Duodenal mucosa (tissue), 2 donors: Measurements from ENCODE around the gene NFX1.
A peak's percentile ranks its signal among the peaks of the same experiment; 100 is the strongest.

ENCODE experiments used
- H3K27ac ChIP-seq: one replicate; pipeline ENCODE4 v1.7.0; 2013; ENCODE audit warnings: low read depth, low read length
- H3K27me3 ChIP-seq, 2 donors: one replicate each; pipeline ENCODE4 v1.7.0; 2013; ENCODE audit warnings: low read length in 2 of 2, control low read depth in 1 of 2; ENCODE audit not compliant: insufficient read depth in 2 of 2, control insufficient read depth in 1 of 2
- H3K36me3 ChIP-seq, 2 donors: one replicate each; pipeline ENCODE4 v1.7.0; 2013; ENCODE audit warnings: low read length in 2 of 2, control low read depth in 1 of 2; ENCODE audit not compliant: insufficient read depth in 2 of 2, control insufficient read depth in 1 of 2
- H3K4me1 ChIP-seq, 2 donors: one replicate each; pipeline ENCODE4 v1.7.0; 2013; ENCODE audit warnings: low read length in 2 of 2, control low read depth in 1 of 2; ENCODE audit not compliant: insufficient read depth in 2 of 2, control insufficient read depth in 1 of 2
- H3K4me3 ChIP-seq, 2 donors: one replicate each; pipeline ENCODE4 v1.7.0; 2013; ENCODE audit warnings: low read length in 2 of 2, low read depth in 1 of 2
- H3K9ac ChIP-seq, 2 donors: one replicate each; pipeline ENCODE4 v1.7.0; 2013; ENCODE audit warnings: low read length in 2 of 2, low read depth in 1 of 2
- H3K9me3 ChIP-seq, 2 donors: one replicate each; pipeline ENCODE4 v1.7.0; 2013; ENCODE audit warnings: low read length in 2 of 2, control low read depth in 1 of 2; ENCODE audit not compliant: control insufficient read depth in 1 of 2

The NFX1 gene

DNA sequence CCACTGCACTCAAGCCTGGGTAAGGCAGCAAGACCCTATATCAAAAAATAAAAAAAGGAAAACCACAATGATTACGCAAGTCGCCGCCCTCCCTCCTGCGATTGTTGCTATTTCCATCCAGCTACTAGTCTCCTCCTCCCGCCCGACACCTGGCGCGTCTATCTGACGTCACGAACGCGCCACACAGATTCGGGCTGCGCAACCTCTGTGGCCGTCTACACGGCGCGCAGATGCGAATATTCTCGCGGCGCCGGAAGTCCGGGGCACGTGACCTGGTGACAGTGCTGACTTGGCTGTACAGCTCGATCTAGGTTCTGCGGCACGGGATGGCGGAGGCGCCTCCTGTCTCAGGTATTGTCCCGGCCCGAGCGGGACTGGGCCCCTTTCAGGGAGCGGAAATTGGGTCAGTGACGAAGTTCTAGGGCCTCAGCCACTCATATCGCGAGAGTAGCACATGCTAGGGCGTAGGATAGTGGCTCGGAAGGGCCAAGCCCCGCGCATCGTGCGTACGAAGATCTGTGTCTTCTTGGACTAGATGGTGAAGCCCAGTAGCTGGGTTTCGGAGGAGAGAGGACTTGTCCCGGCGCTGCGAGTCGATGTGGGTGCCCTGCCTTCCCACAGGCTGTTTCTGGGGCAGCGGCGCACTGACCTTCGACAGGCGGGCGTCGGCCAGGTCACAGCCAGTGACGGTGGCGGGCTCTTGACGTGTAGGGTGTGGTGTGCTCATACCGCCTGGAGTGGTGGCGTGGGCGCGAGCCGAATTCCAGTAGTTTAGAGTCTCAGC, at the start of gene NFX1:
Gene NFX1 (plus strand): TSS at position 270 of the 784 bp plus-strand sequence. CDS start 57 bp downstream, at position 327.
- peak within 1 kb of the TSS; percentile 99 for H3K27ac ChIP-seq
- H3K9ac ChIP-seq, result peak within 1 kb of the TSS; percentile 99
- H3K27me3 ChIP-seq, result no peaks in the 10 kb centered on the region
- H3K4me1 ChIP-seq, result peaks cover 38 to 50% of the 10 kb centered on the region in 2 donors
- H3K4me3 ChIP-seq, result peak within 1 kb of the TSS; percentile 98 to 99
- H3K36me3 ChIP-seq, result peaks cover 8 to 12% of the 10 kb centered on the region in 2 donors
- no peaks in the 10 kb centered on the region for H3K9me3 ChIP-seq

DNA sequence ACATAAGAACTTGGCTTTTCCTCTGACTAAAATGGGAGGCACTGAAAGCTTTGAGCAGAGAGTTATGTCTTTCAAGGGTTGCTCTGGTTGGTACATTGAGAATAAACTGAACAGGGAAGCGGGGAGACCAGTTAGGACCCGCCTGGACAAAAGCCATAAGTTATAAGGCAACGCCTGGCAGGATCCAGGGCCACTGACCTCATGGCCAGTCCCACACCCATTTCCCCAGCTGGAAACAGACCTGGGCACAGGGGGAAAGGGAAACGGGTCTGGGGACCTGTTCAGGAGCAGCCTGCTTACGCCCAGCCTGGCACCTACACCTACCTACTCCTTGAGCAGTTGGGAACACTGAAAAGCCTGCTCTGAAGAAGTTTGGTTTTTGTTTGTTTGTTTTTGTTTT, 49.0 kb upstream of the NFX1 start:
- Histone ChIP-seq H3K9me3 (no peaks in the 10 kb centered on the region), H3K27ac (no peak overlapping the region), H3K27me3 (no peaks in the 10 kb centered on the region), H3K36me3 (no peaks in the 10 kb centered on the region), H3K4me3 (peak overlapping the region in 1 of 2 donors; percentile 1), H3K4me1 (peaks cover 5 to 26% of the 10 kb centered on the region in 2 donors), H3K9ac (peak overlapping the region in 1 of 2 donors; percentile 1)

DNA sequence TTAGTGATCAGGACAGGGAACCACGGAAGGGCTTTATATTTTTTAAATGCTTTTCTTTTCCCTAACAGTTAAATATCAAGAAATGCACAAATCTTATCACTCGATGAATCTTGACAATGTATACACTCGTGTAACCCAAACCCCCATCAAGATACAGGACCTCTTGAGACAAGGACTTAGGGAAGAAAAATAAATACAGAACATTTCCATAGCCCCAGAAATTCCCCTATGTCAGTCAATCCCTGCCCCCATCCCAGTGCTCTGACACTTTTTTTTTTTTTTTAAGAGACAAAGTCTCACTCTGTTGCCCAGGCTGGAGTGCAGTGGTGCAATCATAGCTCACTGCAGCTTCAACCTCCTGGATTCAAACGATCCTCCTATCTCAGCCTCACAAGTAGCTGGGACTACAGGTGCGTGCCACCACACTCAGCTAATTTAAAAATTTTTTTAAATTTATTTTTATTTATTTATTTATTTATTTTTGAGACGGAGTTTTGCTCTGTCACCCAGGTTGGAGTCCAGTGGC, 47.6 kb upstream of the NFX1 start:
- Histone ChIP-seq H3K27ac (no peak overlapping the region), H3K4me3 (no peak overlapping the region), H3K9me3 (no peaks in the 10 kb centered on the region), H3K9ac (no peak overlapping the region), H3K27me3 (no peaks in the 10 kb centered on the region), H3K4me1 (peaks cover 5 to 26% of the 10 kb centered on the region in 2 donors), H3K36me3 (peaks cover 0 to 3% of the 10 kb centered on the region in 2 donors)

DNA sequence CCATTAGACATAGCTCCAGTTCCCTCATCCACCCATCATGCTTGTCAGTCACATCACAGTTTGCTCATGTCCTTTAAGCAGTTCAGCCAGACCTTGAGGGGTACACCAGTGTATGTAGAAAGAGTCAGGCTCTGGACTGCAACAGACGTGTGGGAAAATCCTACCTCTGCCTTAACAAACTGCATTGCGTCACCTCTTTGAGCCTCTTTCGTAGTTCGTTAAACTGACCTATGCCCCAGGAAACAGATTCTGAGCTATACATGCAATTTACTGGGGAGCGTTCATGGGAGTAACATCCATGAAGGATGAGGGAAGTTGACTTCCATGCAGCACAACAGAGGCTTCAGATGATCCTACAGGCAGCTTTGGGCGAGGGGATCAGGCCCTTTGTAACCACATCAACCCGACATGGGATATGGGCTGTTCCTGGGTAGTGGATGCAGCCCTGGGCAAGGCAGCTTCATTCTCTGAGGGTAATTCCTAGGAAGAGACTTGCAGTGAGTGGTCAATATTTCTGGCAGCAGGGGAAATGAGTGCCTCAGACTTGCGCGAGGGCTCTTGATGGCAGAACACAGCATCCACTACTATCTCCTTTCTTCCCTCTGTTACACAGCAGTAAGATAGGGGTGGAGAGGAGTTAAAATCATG, 46.1 kb upstream of the NFX1 start:
- Histone ChIP-seq H3K9ac (no peak overlapping the region), H3K4me3 (no peak overlapping the region), H3K27ac (no peak overlapping the region), H3K9me3 (no peaks in the 10 kb centered on the region), H3K36me3 (peaks cover 0 to 13% of the 10 kb centered on the region in 2 donors), H3K4me1 (peaks cover 5 to 26% of the 10 kb centered on the region in 2 donors), H3K27me3 (no peaks in the 10 kb centered on the region)

DNA sequence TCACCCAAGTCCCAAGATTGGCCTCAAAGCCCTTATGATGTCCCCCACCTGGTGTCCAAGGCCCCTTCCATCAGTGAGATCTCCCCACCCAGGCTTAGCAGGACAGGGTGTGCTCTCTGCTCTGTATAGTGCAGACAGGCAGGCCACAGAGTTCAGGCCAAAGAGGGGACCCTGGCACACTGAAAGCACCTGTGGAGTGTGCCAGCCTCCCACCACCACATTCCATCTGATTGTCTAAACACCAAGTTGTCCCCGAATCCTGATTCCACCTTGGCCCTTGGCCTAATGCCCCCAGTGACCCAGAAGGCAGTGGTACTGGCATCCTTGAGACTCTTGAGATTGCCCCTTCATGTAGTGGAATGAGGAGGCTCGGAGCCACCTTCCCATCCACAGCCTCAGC, 45.0 kb upstream of the NFX1 start:
- Histone ChIP-seq H3K4me3 (no peak overlapping the region), H3K9ac (no peak overlapping the region), H3K4me1 (peaks cover 5 to 16% of the 10 kb centered on the region in 2 donors), H3K27ac (no peak overlapping the region), H3K9me3 (no peaks in the 10 kb centered on the region), H3K36me3 (peaks cover 0 to 20% of the 10 kb centered on the region in 2 donors), H3K27me3 (no peaks in the 10 kb centered on the region)

DNA sequence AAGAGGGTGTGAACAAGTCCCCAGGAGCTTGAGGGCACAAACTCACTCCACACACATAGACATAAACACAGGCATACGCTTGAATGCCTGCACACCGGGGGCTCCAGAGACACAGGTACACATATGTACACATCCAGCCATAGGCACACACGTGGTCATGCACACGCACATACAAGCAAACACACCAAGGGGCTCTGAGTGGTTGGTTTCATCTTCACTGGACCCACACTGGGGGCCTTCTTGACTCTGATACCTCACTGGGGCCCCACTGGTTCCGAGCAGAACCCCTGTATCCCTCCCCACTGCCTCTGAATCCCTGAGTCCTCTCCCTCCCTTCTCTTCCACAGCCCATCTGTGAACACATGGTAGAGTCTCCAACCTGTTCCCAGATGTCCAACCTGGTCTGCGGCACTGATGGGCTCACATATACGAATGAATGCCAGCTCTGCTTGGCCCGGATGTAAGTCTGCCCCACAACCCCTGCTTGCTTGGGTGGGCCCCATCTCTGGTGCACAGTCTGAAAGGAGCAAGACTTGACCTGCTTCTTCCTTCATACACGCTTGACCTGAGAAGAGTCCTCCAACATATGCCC, 44.0 kb upstream of the NFX1 start:
- Histone ChIP-seq H3K9ac (no peak overlapping the region), H3K27ac (no peak overlapping the region), H3K36me3 (peaks cover 0 to 23% of the 10 kb centered on the region in 2 donors), H3K4me1 (peaks cover 5 to 8% of the 10 kb centered on the region in 2 donors), H3K27me3 (no peaks in the 10 kb centered on the region), H3K4me3 (no peak overlapping the region), H3K9me3 (no peaks in the 10 kb centered on the region)

DNA sequence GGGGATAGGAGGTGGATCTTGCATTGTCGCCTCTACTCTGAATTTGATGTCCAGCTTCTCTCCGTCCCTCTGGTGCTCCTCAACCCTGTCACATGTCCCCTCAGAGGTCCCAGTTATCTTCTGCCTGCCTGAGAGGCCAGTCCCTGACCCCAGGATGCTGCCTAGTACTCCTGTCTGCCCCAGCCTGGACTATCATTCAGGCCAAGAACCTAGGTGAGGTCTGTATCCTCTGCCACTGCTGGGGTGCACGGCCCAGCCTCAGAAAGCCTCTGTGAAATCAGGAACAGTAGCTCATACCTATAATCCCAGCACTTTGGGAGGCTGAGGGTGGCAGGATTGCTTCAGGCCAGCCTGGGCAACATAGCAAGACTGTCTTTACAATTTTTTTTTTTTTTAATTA, 41.7 kb upstream of the NFX1 start:
- no peaks in the 10 kb centered on the region for H3K27me3 ChIP-seq
- peaks cover 5 to 6% of the 10 kb centered on the region in 2 donors for H3K4me1 ChIP-seq
- no peak overlapping the region for H3K4me3 ChIP-seq
- no peaks in the 10 kb centered on the region for H3K9me3 ChIP-seq
- H3K9ac ChIP-seq, result no peak overlapping the region
- H3K36me3 ChIP-seq, result peaks cover 5 to 39% of the 10 kb centered on the region in 2 donors
- no peak overlapping the region for H3K27ac ChIP-seq

DNA sequence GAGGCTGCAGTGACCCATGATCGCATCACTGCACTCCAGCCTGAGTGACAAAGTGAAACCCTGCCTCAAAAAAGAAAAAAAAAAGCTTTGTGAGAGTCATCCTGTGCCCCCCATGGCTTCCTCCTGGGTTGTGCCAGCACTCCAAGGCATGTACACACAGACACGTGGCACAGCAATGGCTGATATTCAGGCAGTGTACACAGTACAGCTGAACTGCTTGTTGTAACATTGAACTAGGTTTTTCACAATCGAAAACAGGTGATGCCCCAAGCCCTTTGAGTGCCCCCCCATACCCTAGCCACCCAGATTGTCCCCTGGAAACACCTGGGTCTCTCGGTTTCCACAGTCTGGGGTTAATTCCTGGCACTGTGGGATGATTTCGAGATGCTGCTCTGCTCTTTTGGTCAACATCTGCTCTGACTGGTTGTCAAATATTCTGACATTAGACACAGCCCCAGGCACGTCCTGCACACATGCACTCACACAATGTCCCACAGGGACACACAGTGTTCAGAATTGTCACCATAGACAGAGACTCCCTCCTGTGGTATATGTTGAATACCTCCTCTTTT, 41.1 kb upstream of the NFX1 start:
- Histone ChIP-seq H3K36me3 (peaks cover 7 to 43% of the 10 kb centered on the region in 2 donors), H3K4me1 (peaks cover 4 to 5% of the 10 kb centered on the region in 2 donors), H3K9ac (no peak overlapping the region), H3K4me3 (no peak overlapping the region), H3K27me3 (no peaks in the 10 kb centered on the region), H3K27ac (no peak overlapping the region), H3K9me3 (no peaks in the 10 kb centered on the region)

DNA sequence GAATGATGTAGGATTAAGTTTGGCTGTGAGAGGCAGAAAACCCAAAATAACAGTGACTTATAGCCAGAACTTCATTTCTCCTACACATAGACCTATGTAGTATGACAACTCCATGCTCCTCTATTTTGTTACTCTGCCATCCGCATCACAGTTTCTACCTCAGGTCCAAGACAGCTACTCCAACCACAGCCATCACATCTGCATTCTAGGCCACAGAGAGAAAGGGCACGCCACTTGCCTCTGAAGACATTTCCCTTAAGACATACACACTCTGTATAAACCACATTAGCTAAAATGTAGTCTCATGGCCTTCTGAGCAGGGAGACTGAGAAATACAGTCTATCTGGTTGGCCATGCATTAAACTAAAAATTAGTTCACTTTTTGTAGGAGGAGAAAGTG, 40.3 kb upstream of the NFX1 start:
- no peaks in the 10 kb centered on the region for H3K27me3 ChIP-seq
- no peak overlapping the region for H3K9ac ChIP-seq
- H3K9me3 ChIP-seq, result no peaks in the 10 kb centered on the region
- no peak overlapping the region for H3K27ac ChIP-seq
- H3K4me1 ChIP-seq, result peaks cover 0 to 5% of the 10 kb centered on the region in 2 donors
- H3K36me3 ChIP-seq, result peaks cover 15 to 51% of the 10 kb centered on the region in 2 donors
- H3K4me3 ChIP-seq, result no peak overlapping the region
